Left lung (tissue), 10 donors: ENCODE data around the gene AMBRA1. TPM values are rescaled to one million over a fixed set of nuclear protein-coding genes. Genes with fewer than 3 reads are reported as not detected.
A peak's percentile ranks its signal among the peaks of the same experiment; 100 is the strongest.

ENCODE experiments used
- ATAC-seq: fragments of 200-7000 bp; cut with Tn5 transposase; one replicate; pipeline ENCODE4 v1.9.1; 2020; ENCODE audit warnings: moderate library complexity
- DNase-seq, 4 donors: peaks; one replicate each; pipeline ENCODE4 v3.0.0-alpha.2; 2013 to 2020
- H3K27ac ChIP-seq, 2 donors: fragments of 200-600 bp; sonication (generic) in 1 of 2; one replicate each; pipeline versions ENCODE4 v1.5.0 to v1.8.0; 2020 to 2021
- H3K27me3 ChIP-seq, 2 donors: fragments of 200-600 bp; sonication (generic) in 1 of 2; one replicate each; pipeline versions ENCODE4 v1.5.0 to v1.8.0; 2020 to 2021
- H3K36me3 ChIP-seq, 2 donors: fragments of 200-600 bp; sonication (generic) in 1 of 2; one replicate each; pipeline versions ENCODE4 v1.5.0 to v1.8.0; 2020 to 2021
- H3K4me1 ChIP-seq, 2 donors: fragments of 200-600 bp; one replicate each; pipeline ENCODE4 v1.8.0; 2021
- H3K4me3 ChIP-seq, 2 donors: fragments of 200-600 bp; sonication (generic) in 1 of 2; one replicate each; pipeline versions ENCODE4 v1.5.0 to v1.8.0; 2020 to 2021; ENCODE audit warnings: mild to moderate bottlenecking in 1 of 2
- H3K9me3 ChIP-seq, 2 donors: fragments of 200-600 bp; sonication (generic) in 1 of 2; one replicate each; pipeline versions ENCODE4 v1.5.0 to v1.8.0; 2020 to 2021
- CTCF ChIP-seq, 2 donors: fragments of 200-600 bp; sonication (generic) in 1 of 2; IDR thresholded peaks; one replicate each; pipeline versions ENCODE4 v1.5.0 to v1.8.0; 2021; ENCODE audit warnings: antibody characterized with exemption in 2 of 2
- intact Hi-C, 2 donors: fragments of 100-400 bp; cut with DNase I; formaldehyde crosslinking; loops; one replicate each; pipeline versions ENCODE4 v1.11.2 to v1.14.2; 2022
- polyA plus RNA-seq, 6 donors: library from polyadenylated mRNA; unstranded; fragments of 120-200 nt; gene quantifications; one replicate each; pipeline ENCODE4 v1.2.1, GENCODE V29; 2013; ENCODE audit not compliant: insufficient read length in 6 of 6
- total RNA-seq, 2 donors: library from RNA; stranded (reverse); fragmentation: NEBNext Ultra II Directional; extraction: Animal tissue kit (Norgen Biotek cat#: 25700); gene quantifications; one replicate each; pipeline ENCODE4 v1.2.1, GENCODE V29; 2021
- donor health status: DM: no; HTN: yes; CAD: no.
- donor health status: DM: no; HTN: no; CAD: no.

Gene AMBRA1
- total and polyA plus RNA-seq, 8 donors: 20.4 to 28.2 (median 23.7) TPM

GRCh38 chr11:46570790-46571398 lies 22.9 kb downstream of the AMBRA1 start:
- H3K4me3 ChIP-seq: no peak overlapping the region
- peaks cover 0 to 8% of the 10 kb centered on the region in 2 donors for H3K4me1 ChIP-seq
- no peaks in the 10 kb centered on the region for H3K27me3 ChIP-seq
- no peak for DNase-seq
- no peaks in the 10 kb centered on the region for H3K36me3 ChIP-seq
- no peak for ATAC-seq
- intact Hi-C loops: no loop called here
- H3K9me3 ChIP-seq: no peaks in the 10 kb centered on the region
- no peak for TF ChIP-seq CTCF (IDR thresholded peaks at IDR 0.05)
- H3K27ac ChIP-seq: no peak overlapping the region

GRCh38 chr11:46565232-46565840 lies 28.5 kb downstream of the AMBRA1 start:
- DNase-seq: peak in 1 of 4 donors; percentile 28
- H3K27ac ChIP-seq: no peak overlapping the region
- intact Hi-C loops: no loop called here
- H3K4me3 ChIP-seq: no peak overlapping the region
- H3K27me3 ChIP-seq: no peaks in the 10 kb centered on the region
- ATAC-seq: peak; percentile 61
- no peaks in the 10 kb centered on the region for H3K9me3 ChIP-seq
- H3K4me1 ChIP-seq: peaks cover 8 to 19% of the 10 kb centered on the region in 2 donors
- TF ChIP-seq CTCF (IDR thresholded peaks at IDR 0.05): no peak
- no peaks in the 10 kb centered on the region for H3K36me3 ChIP-seq

GRCh38 chr11:46564459-46564858 lies 29.4 kb downstream of the AMBRA1 start:
- Histone ChIP-seq H3K9me3 (no peaks in the 10 kb centered on the region), H3K27ac (no peak overlapping the region), H3K4me3 (no peak overlapping the region), H3K36me3 (no peaks in the 10 kb centered on the region), H3K4me1 (peaks cover 8 to 27% of the 10 kb centered on the region in 2 donors), H3K27me3 (no peaks in the 10 kb centered on the region)
- TF ChIP-seq CTCF (IDR thresholded peaks at IDR 0.05): no peak
- DNase-seq (no peak), ATAC-seq (no peak)
- intact Hi-C loops: no loop called here

GRCh38 chr11:46562527-46562926 lies 31.3 kb downstream of the AMBRA1 start:
- no peaks in the 10 kb centered on the region for H3K27me3 ChIP-seq

More at GRCh38 chr11:46562527-46562926, 31.3 kb downstream of the AMBRA1 start:
- DNase-seq (no peak), ATAC-seq (no peak)
- Histone ChIP-seq H3K4me1 (peaks cover 8 to 39% of the 10 kb centered on the region in 2 donors), H3K9me3 (no peaks in the 10 kb centered on the region), H3K4me3 (no peak overlapping the region), H3K27ac (no peak overlapping the region), H3K36me3 (no peaks in the 10 kb centered on the region)
- intact Hi-C loops: no loop called here
- TF ChIP-seq CTCF (IDR thresholded peaks at IDR 0.05): no peak
